ENCODE results near the gene CDH24. TPM values are rescaled to one million over a fixed set of nuclear protein-coding genes. Genes with fewer than 3 reads are reported as not detected.

The CDH24 gene
- total RNA-seq, 2 donors from 2014 or later = 16.9 to 17.2 TPM

DNA sequence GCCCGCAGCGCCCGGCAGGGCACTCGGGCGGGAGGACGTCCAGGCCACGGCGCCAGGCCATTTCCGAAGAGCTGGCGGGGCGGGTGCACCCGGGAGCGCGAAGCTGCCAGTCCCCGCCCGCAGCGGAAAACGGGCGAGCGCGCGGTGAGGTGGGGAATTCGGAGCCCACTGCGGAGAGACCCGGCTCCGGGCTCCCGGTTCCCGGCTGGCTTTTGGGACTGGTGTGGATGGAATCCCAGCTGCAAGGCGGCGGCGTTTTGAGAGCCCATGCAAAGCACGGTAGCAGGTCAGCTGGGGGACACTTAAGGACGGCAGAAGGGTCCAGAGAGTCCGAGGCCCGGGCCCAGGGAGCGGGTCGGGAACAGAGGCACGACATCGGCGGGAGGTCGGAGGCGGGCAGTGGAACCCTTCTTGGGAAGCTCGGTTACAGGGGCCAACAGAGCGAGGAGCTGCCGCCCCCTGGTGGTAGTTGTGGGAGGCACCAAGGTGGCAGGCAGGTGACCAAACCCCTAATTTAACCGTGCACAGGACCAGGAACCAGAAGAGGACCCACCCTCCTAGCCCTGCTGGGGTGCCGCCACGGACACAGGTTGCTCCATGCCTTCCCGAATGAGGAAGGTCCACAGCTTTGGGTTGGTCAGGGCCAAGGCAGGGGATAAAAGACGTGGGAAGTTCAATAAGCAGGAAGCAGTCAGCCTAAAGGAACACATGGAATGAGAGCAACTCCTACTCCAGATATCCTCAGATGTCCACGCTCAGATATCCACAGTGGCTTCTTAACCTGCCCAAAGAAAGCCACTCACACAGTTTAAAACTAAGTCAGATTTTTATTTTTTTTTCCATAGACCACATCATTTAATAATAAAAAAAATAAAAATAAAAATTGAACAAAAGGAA, 685 bp upstream of the CDH24 start:
- H3K36me3 ChIP-seq (ENCODE audit: control insufficient read depth, insufficient read depth, low read length) = peaks cover 47% of the 10 kb centered on the region
- H3K4me3 ChIP-seq (ENCODE audit: low read length) = peak overlapping the region; percentile 77
- H3K9ac ChIP-seq (ENCODE audit: extremely low read depth, low read length, poor library complexity, severe bottlenecking) = peak overlapping the region; percentile 38
- TF ChIP-seq, protein P1, sequence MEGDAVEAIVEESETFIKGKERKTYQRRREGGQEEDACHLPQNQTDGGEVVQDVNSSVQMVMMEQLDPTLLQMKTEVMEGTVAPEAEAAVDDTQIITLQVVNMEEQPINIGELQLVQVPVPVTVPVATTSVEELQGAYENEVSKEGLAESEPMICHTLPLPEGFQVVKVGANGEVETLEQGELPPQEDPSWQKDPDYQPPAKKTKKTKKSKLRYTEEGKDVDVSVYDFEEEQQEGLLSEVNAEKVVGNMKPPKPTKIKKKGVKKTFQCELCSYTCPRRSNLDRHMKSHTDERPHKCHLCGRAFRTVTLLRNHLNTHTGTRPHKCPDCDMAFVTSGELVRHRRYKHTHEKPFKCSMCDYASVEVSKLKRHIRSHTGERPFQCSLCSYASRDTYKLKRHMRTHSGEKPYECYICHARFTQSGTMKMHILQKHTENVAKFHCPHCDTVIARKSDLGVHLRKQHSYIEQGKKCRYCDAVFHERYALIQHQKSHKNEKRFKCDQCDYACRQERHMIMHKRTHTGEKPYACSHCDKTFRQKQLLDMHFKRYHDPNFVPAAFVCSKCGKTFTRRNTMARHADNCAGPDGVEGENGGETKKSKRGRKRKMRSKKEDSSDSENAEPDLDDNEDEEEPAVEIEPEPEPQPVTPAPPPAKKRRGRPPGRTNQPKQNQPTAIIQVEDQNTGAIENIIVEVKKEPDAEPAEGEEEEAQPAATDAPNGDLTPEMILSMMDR (conservative IDR thresholded peaks at IDR 0.05) = peak; percentile 98
- Mint-ChIP-seq H3K27ac (peak overlapping the region; percentile 91), H3K36me3 (ENCODE audit: low read depth) (peaks cover 41% of the 10 kb centered on the region), H3K4me1 (peaks cover 9% of the 10 kb centered on the region), H3K4me3 (peak overlapping the region; percentile 73), H3K9me3 (no peaks in the 10 kb centered on the region), H3K27me3 (ENCODE audit: insufficient read depth) (no peaks in the 10 kb centered on the region)
- no peaks in the 10 kb centered on the region for H3K4me1 ChIP-seq (ENCODE audit: control insufficient read depth, insufficient read depth, low read length)
- WGBS, 2 experiments (ENCODE audit: insufficient coverage in 1 of 2, insufficient read length in 1 of 2) = 1 to 3% methylated on average over 32 to 51 of the region's 51 CpGs
- no peaks in the 10 kb centered on the region for H3K27me3 ChIP-seq (ENCODE audit: control insufficient read depth, insufficient read depth, low read length, poor library complexity, severe bottlenecking)
- H3K9me3 ChIP-seq (ENCODE audit: control insufficient read depth, low read length) = no peaks in the 10 kb centered on the region
- H3K27ac ChIP-seq (ENCODE audit: low read depth, low read length) = peak overlapping the region; percentile 90
- peak; percentile 98 for DNase-seq

DNA sequence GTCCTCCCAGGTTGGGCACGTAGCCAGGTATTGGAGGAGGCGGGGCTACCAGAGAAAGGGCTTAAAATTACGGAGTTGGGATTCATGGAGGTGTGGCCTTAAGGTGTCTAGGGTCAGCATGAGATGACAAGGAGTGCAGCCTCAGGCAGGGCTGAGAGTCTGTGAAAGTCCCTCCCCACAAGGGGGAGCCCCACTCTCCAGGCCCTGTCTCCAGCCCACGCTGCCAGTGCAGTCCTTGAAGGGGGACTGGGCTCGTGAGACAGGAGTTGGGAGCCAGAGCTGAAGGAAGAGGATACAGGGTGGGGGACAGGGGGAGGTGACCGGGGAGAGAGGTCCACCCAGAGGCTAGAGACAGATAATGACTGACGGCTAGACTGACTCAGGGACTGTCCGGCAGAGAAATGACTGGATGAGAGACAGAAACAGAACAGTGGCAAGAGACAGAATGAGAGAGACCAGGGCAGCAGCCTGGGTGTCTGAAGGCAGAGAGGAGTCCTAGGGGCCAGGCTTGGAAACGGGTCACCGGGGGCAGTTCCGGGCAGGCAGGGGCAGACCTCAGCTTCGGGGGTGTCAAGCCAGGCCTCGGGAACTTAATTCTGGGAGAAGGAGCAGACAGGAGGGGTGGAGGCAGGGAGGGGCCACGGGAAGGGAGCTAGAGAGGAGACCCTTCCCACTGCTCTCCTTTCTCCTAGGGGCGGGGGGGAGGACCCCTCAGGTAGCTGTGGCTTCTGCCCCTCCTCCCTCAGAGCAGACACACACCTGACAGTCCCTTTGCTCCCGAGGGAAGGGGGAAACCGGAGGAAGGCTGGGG, 970 bp downstream of the CDH24 start:
- no peaks in the 10 kb centered on the region for H3K4me1 ChIP-seq (ENCODE audit: control insufficient read depth, insufficient read depth, low read length)
- peak overlapping the region; percentile 52 for H3K27ac Mint-ChIP-seq
- H3K27me3 Mint-ChIP-seq (ENCODE audit: insufficient read depth) = no peaks in the 10 kb centered on the region
- no peaks in the 10 kb centered on the region for H3K9me3 Mint-ChIP-seq
- H3K27ac ChIP-seq (ENCODE audit: low read depth, low read length) = no peak overlapping the region
- H3K9ac ChIP-seq (ENCODE audit: extremely low read depth, low read length, poor library complexity, severe bottlenecking) = peak overlapping the region; percentile 29
- H3K36me3 Mint-ChIP-seq (ENCODE audit: low read depth) = peaks cover 32% of the 10 kb centered on the region
- DNase-seq = peak; percentile 94
- no peaks in the 10 kb centered on the region for H3K9me3 ChIP-seq (ENCODE audit: control insufficient read depth, low read length)
- peaks cover 14% of the 10 kb centered on the region for H3K4me1 Mint-ChIP-seq
- TF ChIP-seq, protein P1 (conservative IDR thresholded peaks at IDR 0.05) = peak; percentile 90
- no peaks in the 10 kb centered on the region for H3K27me3 ChIP-seq (ENCODE audit: control insufficient read depth, insufficient read depth, low read length, poor library complexity, severe bottlenecking)
- H3K4me3 ChIP-seq (ENCODE audit: low read length) = peak overlapping the region; percentile 84
- WGBS, 2 experiments (ENCODE audit: insufficient coverage in 1 of 2, insufficient read length in 1 of 2) = 11 to 12% methylated on average over 11 to 17 of the region's 17 CpGs
- peaks cover 37% of the 10 kb centered on the region for H3K36me3 ChIP-seq (ENCODE audit: control insufficient read depth, insufficient read depth, low read length)
- peak overlapping the region; percentile 73 for H3K4me3 Mint-ChIP-seq

DNA sequence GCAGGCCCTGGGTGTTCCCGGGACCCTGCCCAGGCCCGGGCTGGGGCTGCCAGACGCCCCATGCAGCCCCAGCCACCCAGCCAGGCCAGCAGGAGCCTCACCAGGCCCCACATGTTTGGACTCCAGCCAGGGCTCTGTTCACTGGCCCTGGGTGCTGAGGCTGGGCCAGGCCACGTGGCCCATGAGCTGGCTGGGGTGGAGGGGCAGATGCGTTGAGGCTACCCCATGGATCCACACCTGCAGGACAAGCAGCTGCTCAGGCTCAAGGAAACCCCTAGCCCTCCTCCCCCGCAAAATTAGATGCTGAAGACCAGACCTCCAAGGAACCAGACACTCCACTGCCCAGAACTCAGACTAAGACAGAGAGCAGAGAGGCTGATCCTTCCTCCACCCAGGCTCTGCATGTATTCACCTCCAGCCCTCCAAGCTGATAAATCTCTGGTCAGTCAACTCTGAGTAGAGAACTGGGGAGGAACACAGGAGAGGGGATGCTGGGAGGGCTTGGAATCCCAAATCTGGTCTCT, 1.6 kb downstream of the CDH24 start:
- no peaks in the 10 kb centered on the region for H3K9me3 Mint-ChIP-seq
- Histone ChIP-seq H3K27me3 (ENCODE audit: control insufficient read depth, insufficient read depth, low read length, poor library complexity, severe bottlenecking) (no peaks in the 10 kb centered on the region), H3K36me3 (ENCODE audit: control insufficient read depth, insufficient read depth, low read length) (peaks cover 36% of the 10 kb centered on the region), H3K9me3 (ENCODE audit: control insufficient read depth, low read length) (no peaks in the 10 kb centered on the region), H3K9ac (ENCODE audit: extremely low read depth, low read length, poor library complexity, severe bottlenecking) (no peak overlapping the region), H3K4me1 (ENCODE audit: control insufficient read depth, insufficient read depth, low read length) (no peaks in the 10 kb centered on the region), H3K27ac (ENCODE audit: low read depth, low read length) (no peak overlapping the region), H3K4me3 (ENCODE audit: low read length) (no peak overlapping the region)
- peaks cover 26% of the 10 kb centered on the region for H3K36me3 Mint-ChIP-seq (ENCODE audit: low read depth)
- 93 to 100% methylated on average over 3 to 6 of the region's 6 CpGs for WGBS, 2 experiments (ENCODE audit: insufficient coverage in 1 of 2, insufficient read length in 1 of 2)
- peaks cover 14% of the 10 kb centered on the region for H3K4me1 Mint-ChIP-seq
- peak overlapping the region; percentile 73 for H3K4me3 Mint-ChIP-seq
- DNase-seq = no peak
- H3K27me3 Mint-ChIP-seq (ENCODE audit: insufficient read depth) = no peaks in the 10 kb centered on the region
- peak overlapping the region; percentile 52 for H3K27ac Mint-ChIP-seq
- TF ChIP-seq, protein P1 (conservative IDR thresholded peaks at IDR 0.05) = no peak
